ENCODE measurements around the gene KLHL36. TPM values are rescaled to one million over a fixed set of nuclear protein-coding genes. Genes with fewer than 3 reads are reported as not detected.

The KLHL36 gene
- total and polyA plus RNA-seq, 9 of the 15 experiments (the other 6 are each of a cell fraction or from before 2014, with no cell fraction given), result 2.1 to 51.2 (median 18.5) TPM

DNA sequence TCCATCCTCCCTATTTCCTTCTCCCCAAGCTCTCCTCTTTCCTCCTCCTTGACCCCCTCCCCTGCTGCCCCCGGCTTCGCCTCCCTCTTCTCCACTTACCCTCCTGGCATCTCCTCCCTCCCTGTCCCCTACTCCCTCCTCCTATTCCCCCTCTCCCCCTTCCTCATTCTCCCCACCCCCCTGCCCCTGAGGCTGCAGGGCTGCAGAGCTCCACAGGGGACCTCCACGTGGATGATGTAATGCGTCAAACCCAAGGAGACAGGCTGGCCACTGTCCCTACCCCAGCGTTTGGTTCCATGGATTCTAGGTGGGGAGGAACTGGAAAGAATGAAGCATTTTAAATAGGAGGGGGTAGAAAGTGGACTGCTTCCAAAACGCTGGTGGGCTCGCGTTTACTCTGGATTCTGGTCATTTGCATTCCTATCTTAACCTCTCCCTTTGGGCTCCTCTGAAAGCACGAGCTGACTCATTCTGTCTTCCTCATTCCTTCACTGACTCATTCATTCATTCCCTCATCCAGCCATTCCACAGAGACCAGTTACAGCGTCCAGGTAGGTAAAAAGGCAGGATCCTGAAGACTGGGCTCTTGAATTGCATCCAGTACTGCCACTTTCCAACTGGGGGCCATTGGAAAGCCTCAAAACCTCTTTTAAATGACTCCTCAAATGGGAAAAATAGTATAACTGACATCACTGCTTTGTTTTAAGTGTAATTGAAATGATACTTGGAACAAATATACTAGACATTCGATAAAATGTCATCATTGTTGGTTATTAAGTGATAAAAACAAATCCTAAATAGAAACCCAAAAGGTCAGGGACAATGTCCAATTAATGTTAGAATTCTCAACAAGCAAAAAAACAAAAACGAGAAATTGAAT is 29.5 kb upstream of the KLHL36 start (continued):
- TF ChIP-seq, protein P1, sequence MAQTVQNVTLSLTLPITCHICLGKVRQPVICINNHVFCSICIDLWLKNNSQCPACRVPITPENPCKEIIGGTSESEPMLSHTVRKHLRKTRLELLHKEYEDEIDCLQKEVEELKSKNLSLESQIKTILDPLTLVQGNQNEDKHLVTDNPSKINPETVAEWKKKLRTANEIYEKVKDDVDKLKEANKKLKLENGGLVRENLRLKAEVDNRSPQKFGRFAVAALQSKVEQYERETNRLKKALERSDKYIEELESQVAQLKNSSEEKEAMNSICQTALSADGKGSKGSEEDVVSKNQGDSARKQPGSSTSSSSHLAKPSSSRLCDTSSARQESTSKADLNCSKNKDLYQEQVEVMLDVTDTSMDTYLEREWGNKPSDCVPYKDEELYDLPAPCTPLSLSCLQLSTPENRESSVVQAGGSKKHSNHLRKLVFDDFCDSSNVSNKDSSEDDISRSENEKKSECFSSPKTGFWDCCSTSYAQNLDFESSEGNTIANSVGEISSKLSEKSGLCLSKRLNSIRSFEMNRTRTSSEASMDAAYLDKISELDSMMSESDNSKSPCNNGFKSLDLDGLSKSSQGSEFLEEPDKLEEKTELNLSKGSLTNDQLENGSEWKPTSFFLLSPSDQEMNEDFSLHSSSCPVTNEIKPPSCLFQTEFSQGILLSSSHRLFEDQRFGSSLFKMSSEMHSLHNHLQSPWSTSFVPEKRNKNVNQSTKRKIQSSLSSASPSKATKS (CRISPR knock-in tag; IDR thresholded peaks at IDR 0.05), result no peak
- no peak for TF ChIP-seq ZNF79 (CRISPR knock-in tag; IDR thresholded peaks at IDR 0.05; ENCODE audit: low read depth)
- no peak for TF ChIP-seq CBX1 (IDR thresholded peaks at IDR 0.05; ENCODE audit: low read depth)
- TF ChIP-seq THRAP3 (IDR thresholded peaks at IDR 0.05; ENCODE audit: borderline replicate concordance), result 0 out of 2 replicates have a peak, but pooled peaks have one; percentile 34
- TF ChIP-seq HMGXB4 (CRISPR knock-in tag; IDR thresholded peaks at IDR 0.05), result no peak
- TF ChIP-seq TEAD2 (tag; IDR thresholded peaks at IDR 0.05), result 0 out of 2 replicates have a peak, but pooled peaks have one; percentile 27
- TF ChIP-seq ATF1 (CRISPR knock-in tag; IDR thresholded peaks at IDR 0.05), result no peak
- peak; percentile 42 for TF ChIP-seq ATF1 (tag; IDR thresholded peaks at IDR 0.05)
- TF ChIP-seq ESRRA (IDR thresholded peaks at IDR 0.05; ENCODE audit: borderline replicate concordance, low read depth), result no peak
- TF ChIP-seq CTBP1 (IDR thresholded peaks at IDR 0.05; ENCODE audit: borderline replicate concordance), result peak; percentile 56; the same call in 1 of the 2 replicates
- peak; percentile 56; the same call in 1 of the 2 replicates for TF ChIP-seq EHMT2 (IDR thresholded peaks at IDR 0.05)
- TF ChIP-seq NR0B1 (IDR thresholded peaks at IDR 0.05; ENCODE audit: partially characterized antibody), result no peak
- TF ChIP-seq RBFOX2 (IDR thresholded peaks at IDR 0.05; ENCODE audit: low read depth, low read length), result no peak
- TF ChIP-seq RBM25 (IDR thresholded peaks at IDR 0.05; ENCODE audit: low read depth, low read length, severe bottlenecking), result no peak
- TF ChIP-seq ZNF589 (CRISPR knock-in tag; IDR thresholded peaks at IDR 0.05; ENCODE audit: low read depth), result no peak
- peak; percentile 86 for TF ChIP-seq NFE2 (IDR thresholded peaks at IDR 0.05; ENCODE audit: low read depth)
- TF ChIP-seq MEF2A (IDR thresholded peaks at IDR 0.05; ENCODE audit: control insufficient read depth, low read depth, low read length), result no peak
- no peak for TF ChIP-seq POLR2AphosphoS5 (IDR thresholded peaks at IDR 0.05; ENCODE audit: control insufficient read depth, insufficient read depth, low read depth, low read length)
- TF ChIP-seq NCOA6 (IDR thresholded peaks at IDR 0.05), result no peak
- TF ChIP-seq PCBP1 (IDR thresholded peaks at IDR 0.05; ENCODE audit: low read depth, low read length, poor library complexity, severe bottlenecking), result no peak
- TF ChIP-seq POLR2AphosphoS2 (IDR thresholded peaks at IDR 0.05; ENCODE audit: low read length), result no peak
- no peak for TF ChIP-seq ZBED1 (IDR thresholded peaks at IDR 0.05)
- no peak for TF ChIP-seq HNRNPH1 (optimal IDR thresholded peaks at IDR 0.05; ENCODE audit: low read depth, low read length)
- TF ChIP-seq FOXA3 (CRISPR knock-in tag; conservative IDR thresholded peaks at IDR 0.05 in 1 of 2, IDR thresholded peaks at IDR 0.05 in 1 of 2), result no peak
- 0 out of 2 replicates have a peak, but pooled peaks have one; percentile 1 for TF ChIP-seq CBFA2T3 (IDR thresholded peaks at IDR 0.05)
